GM12878 (cell line): ENCODE data around the gene CACFD1. TPM values are rescaled to one million over a fixed set of nuclear protein-coding genes. Genes with fewer than 3 reads are reported as not detected.

Source experiments
- ATAC-seq: fragments of 200-7000 bp; cut with Tn5 transposase; 3 replicates; pipeline ENCODE4 v1.9.1; 2020; ENCODE audit warnings: mild to moderate bottlenecking, moderate library complexity
- BruUV-seq: library from RNA; stranded (reverse); fragments of 400-500 nt; replicated peaks from 2 replicates; lab custom pipeline; 2021; lab: Mats Ljungman, UMichigan
- CTCF ChIA-PET: fragments of 300-600 bp; sonication (Branson Sonifier 250); formaldehyde crosslinking; extraction: SDS; loops from one replicate; lab custom pipeline; 2021; ENCODE audit warnings: inconsistent platforms; lab: Yijun Ruan, JAX
- POLR2A ChIA-PET: fragments of 350-600 bp; formaldehyde crosslinking; extraction: SDS; loops from one replicate; lab custom pipeline; 2021; ENCODE audit warnings: inconsistent platforms; lab: Charles Lee
- RAD21 ChIA-PET: fragments of 300-600 bp; sonication (Branson Sonifier 250); formaldehyde crosslinking; loops from one replicate; lab custom pipeline; 2023; ENCODE audit warnings: antibody characterized with exemption; ENCODE audit not compliant: unreplicated experiment; lab: Charles Lee
- SMC1A ChIA-PET: fragments of 300-600 bp; sonication (Branson Sonifier 250); formaldehyde crosslinking; loops from one replicate; lab custom pipeline; 2023; ENCODE audit not compliant: unreplicated experiment, uncharacterized antibody; lab: Charles Lee
- DNase-seq: peaks from one replicate; pipeline ENCODE4 v3.0.0-alpha.2; 2011; ENCODE audit warnings: low read depth, low spot score
- FAIRE-seq: peaks from 3 replicates; lab custom pipeline; 2011; peaks lifted over from hg19 to GRCh38; lab: Jason Lieb, UNC
- H2AFZ ChIP-seq: 2 replicates; pipeline ENCODE4 v1.6.0; 2011; ENCODE audit warnings: low read depth, low read length, control low read depth; ENCODE audit not compliant: control insufficient read depth
- H3K27ac ChIP-seq: 2 replicates; pipeline ENCODE4 v1.5.1; 2011; ENCODE audit warnings: control low read depth; ENCODE audit not compliant: control insufficient read depth, insufficient read depth
- H3K27me3 ChIP-seq, 2 experiments: replicated peaks in 1 of 2; 2 replicates each; pipeline versions ENCODE4 v1.6.0 to v1.6.1; 2011; ENCODE audit warnings: low read length in 1 of 2; ENCODE audit not compliant: control insufficient read depth in 2 of 2, insufficient read depth in 2 of 2
- H3K36me3 ChIP-seq, 2 experiments: 2 replicates each; pipeline ENCODE4 v1.5.1; 2011; ENCODE audit warnings: low read length in 1 of 2; ENCODE audit not compliant: control insufficient read depth in 2 of 2, insufficient read depth in 2 of 2
- H3K4me1 ChIP-seq: 2 replicates; pipeline ENCODE4 v1.6.1; 2011; ENCODE audit warnings: mild to moderate bottlenecking, low read length, moderate library complexity, mixed read lengths; ENCODE audit not compliant: control insufficient read depth, insufficient read depth
- H3K4me2 ChIP-seq: 2 replicates; pipeline ENCODE4 v1.6.0; 2011; ENCODE audit warnings: control low read depth; ENCODE audit not compliant: control insufficient read depth, insufficient read depth
- H3K4me3 ChIP-seq: fragments of 200-600 bp; sonication (generic); 2 replicates; pipeline ENCODE4 v1.5.1; 2016
- H3K79me2 ChIP-seq: 2 replicates; pipeline ENCODE4 v1.6.0; 2011; ENCODE audit warnings: low read length; ENCODE audit not compliant: control insufficient read depth, insufficient read depth
- H3K9ac ChIP-seq: 2 replicates; pipeline ENCODE4 v1.8.0; 2011; ENCODE audit warnings: low read length, control low read depth, mixed read lengths; ENCODE audit not compliant: control insufficient read depth, insufficient read depth
- H3K9me3 ChIP-seq: replicated peaks from 3 replicates; pipeline ENCODE4 v1.5.1; 2011; ENCODE audit warnings: mild to moderate bottlenecking, low read length; ENCODE audit not compliant: control insufficient read depth, insufficient read depth
- H4K20me1 ChIP-seq: 2 replicates; pipeline ENCODE4 v1.6.0; 2011; ENCODE audit not compliant: control insufficient read depth, insufficient read depth
- HDGF ChIP-seq: fragments of 450-650 bp; IDR thresholded peaks from 2 replicates; pipeline ENCODE4 v1.6.1; 2016; ENCODE audit warnings: antibody characterized with exemption
- POLR2A ChIP-seq: IDR thresholded peaks from 2 replicates; pipeline ENCODE4 v1.6.1; 2011; ENCODE audit warnings: low read depth, mild to moderate bottlenecking, low read length
- ZBED1 ChIP-seq: IDR thresholded peaks from 2 replicates; pipeline ENCODE4 v1.6.1; 2016; ENCODE audit warnings: borderline replicate concordance
- ZBTB11 ChIP-seq: fragments of 450-650 bp; formaldehyde crosslinking; IDR thresholded peaks from 2 replicates; pipeline ENCODE4 v1.5.0; 2022; ENCODE audit warnings: mild to moderate bottlenecking, missing genetic modification characterization
- WGBS: methylation state at CpG from one replicate; pipeline ENCODE4 v1.1.6; 2016; ENCODE audit warnings: low lambda C conversion rate; ENCODE audit not compliant: insufficient replicate concordance, insufficient coverage; ENCODE audit errors: missing lambda C conversion rate; 5-methylcytosine and 5-hydroxymethylcytosine counted together
- in situ Hi-C: fragments of 300-500 bp; cut with MboI; formaldehyde crosslinking; loops from 9 replicates; pipeline ENCODE4 v1.14.3; 2018; ENCODE audit warnings: mixed read lengths
- intact Hi-C: fragments of 100-400 bp; cut with micrococcal nuclease; formaldehyde crosslinking; loops from one replicate; pipeline ENCODE4 v1.14.2; 2022; ENCODE audit not compliant: unreplicated experiment
- polyA plus RNA-seq, 11 experiments: library from polyadenylated mRNA; depleted of rRNA in 4 of 11; unstranded in 6 of 11; stranded (reverse) in 5 of 11; fragments of >200 nt; fragmentation: Nextera tagmentation in 4 of 11; fragmentation: Illumina TruSeq in 1 of 11; extraction: Ambion mirVana in 4 of 11; extraction: Trizol in 1 of 11; gene quantifications; 1 replicate in 1 of 11; 2 replicates in 10 of 11; pipeline versions ENCODE4 v1.2.1 to v1.2.3, GENCODE V29; 2011 to 2016; ENCODE audit warnings: inconsistent platforms in 2 of 11, missing spikeins in 2 of 11, low read depth in 1 of 11
- total RNA-seq, 4 experiments: library from RNA; depleted of rRNA in 3 of 4; stranded (reverse); fragments of >200 nt in 3 of 4; fragmentation: Illumina TruSeq in 1 of 4; extraction: Trizol in 1 of 4; gene quantifications; 2 replicates each; pipeline versions ENCODE4 v1.2.1 to v1.2.3, GENCODE V29; 2013 to 2021

The CACFD1 gene
- total and polyA plus RNA-seq, 10 of the 15 experiments (the other 5 are each of a cell fraction or from before 2014, with no cell fraction given) = 0.09 to 5.8 (median 1.4) TPM; not detected in 1

GRCh38 chr9:133467101-133467500 is 7.3 kb downstream of the CACFD1 start:
- Histone ChIP-seq H3K27ac (no peak overlapping the region), H3K4me2 (no peak overlapping the region), H3K4me3 (no peak overlapping the region), H3K36me3 (peaks cover 0 to 3% of the 10 kb centered on the region in 2 experiments; a peak in 2 of 4 replicates), H3K27me3 (no peaks in the 10 kb centered on the region), H4K20me1 (no peaks in the 10 kb centered on the region), H3K9ac (no peak overlapping the region), H3K4me1 (no peaks in the 10 kb centered on the region), H3K9me3 (no peaks in the 10 kb centered on the region), H2AFZ (no peak overlapping the region), H3K79me2 (no peaks in the 10 kb centered on the region)
- FAIRE-seq (no peak), DNase-seq (no peak), ATAC-seq (no peak)
- TF ChIP-seq POLR2A = peak; percentile 9; the same call in 1 of the 2 replicates
- TF ChIP-seq HDGF = no peak
- in situ Hi-C loops = no loop called here
- WGBS = 74% methylated on average over 10 of the region's 10 CpGs
- ChIA-PET SMC1A (no interaction called here), RAD21 (no interaction called here), POLR2A (no interaction called here), CTCF (no interaction called here)
- no TSS peak for BruUV-seq
- intact Hi-C loops = no loop called here

- peaks cover 0 to 7% of the 10 kb centered on the region in 2 experiments; a peak in 3 of 4 replicates for H3K36me3 ChIP-seq
- in situ Hi-C loops = no loop called here
- no peaks in the 10 kb centered on the region for H3K9me3 ChIP-seq
- no peaks in the 10 kb centered on the region for H4K20me1 ChIP-seq
- FAIRE-seq = no peak
- no peak overlapping the region for H3K9ac ChIP-seq
- peak; percentile 38; the same call in 1 of the 2 replicates for TF ChIP-seq ZBED1
- TF ChIP-seq ZBTB11 (CRISPR knock-in tag) = no peak
- POLR2A ChIA-PET = interaction anchor here (0.8 to 1.1 kb wide), 2 partner anchors 9 to 10 kb away, joined by 3 to 4 read pairs; partner anchors contain the start of genes CACFD1 and SLC2A6
- H3K4me1 ChIP-seq = no peaks in the 10 kb centered on the region
- no peak for DNase-seq
- BruUV-seq = no TSS peak
- no peak overlapping the region for H2AFZ ChIP-seq
- RAD21 ChIA-PET = no interaction called here
- no peak for ATAC-seq
- CTCF ChIA-PET = no interaction called here
- 93% methylated on average over 9 of the region's 11 CpGs for WGBS
- no peak overlapping the region for H3K27ac ChIP-seq
- no peaks in the 10 kb centered on the region for H3K27me3 ChIP-seq
- SMC1A ChIA-PET = no interaction called here
- no peak overlapping the region for H3K4me3 ChIP-seq
- no peaks in the 10 kb centered on the region for H3K79me2 ChIP-seq
- no peak overlapping the region for H3K4me2 ChIP-seq
- intact Hi-C loops = no loop called here
These were observed 8.6 kb downstream of the CACFD1 start for GRCh38 chr9:133468374-133468773.
